Uterus (tissue), 2 donors: ENCODE results near the gene ZNF497.

ENCODE experiments used
- POLR2A ChIP-seq, 2 donors: fragments of 450-650 bp; IDR thresholded peaks; one replicate each; pipeline ENCODE4 v1.6.1; 2016; ENCODE audit warnings: antibody characterized with exemption in 2 of 2, mild to moderate bottlenecking in 1 of 2, moderate library complexity in 1 of 2
- TF ChIP-seq, protein P1 (sequence below), 4 experiments: fragments of 200-600 bp in 2 of 4; fragments of 450-650 bp in 2 of 4; sonication (generic) in 2 of 4; IDR thresholded peaks; one replicate each; pipeline ENCODE4 v1.5.1; 2016 to 2019; ENCODE audit warnings: antibody characterized with exemption in 4 of 4, mild to moderate bottlenecking in 2 of 4, moderate library complexity in 1 of 4

DNA sequence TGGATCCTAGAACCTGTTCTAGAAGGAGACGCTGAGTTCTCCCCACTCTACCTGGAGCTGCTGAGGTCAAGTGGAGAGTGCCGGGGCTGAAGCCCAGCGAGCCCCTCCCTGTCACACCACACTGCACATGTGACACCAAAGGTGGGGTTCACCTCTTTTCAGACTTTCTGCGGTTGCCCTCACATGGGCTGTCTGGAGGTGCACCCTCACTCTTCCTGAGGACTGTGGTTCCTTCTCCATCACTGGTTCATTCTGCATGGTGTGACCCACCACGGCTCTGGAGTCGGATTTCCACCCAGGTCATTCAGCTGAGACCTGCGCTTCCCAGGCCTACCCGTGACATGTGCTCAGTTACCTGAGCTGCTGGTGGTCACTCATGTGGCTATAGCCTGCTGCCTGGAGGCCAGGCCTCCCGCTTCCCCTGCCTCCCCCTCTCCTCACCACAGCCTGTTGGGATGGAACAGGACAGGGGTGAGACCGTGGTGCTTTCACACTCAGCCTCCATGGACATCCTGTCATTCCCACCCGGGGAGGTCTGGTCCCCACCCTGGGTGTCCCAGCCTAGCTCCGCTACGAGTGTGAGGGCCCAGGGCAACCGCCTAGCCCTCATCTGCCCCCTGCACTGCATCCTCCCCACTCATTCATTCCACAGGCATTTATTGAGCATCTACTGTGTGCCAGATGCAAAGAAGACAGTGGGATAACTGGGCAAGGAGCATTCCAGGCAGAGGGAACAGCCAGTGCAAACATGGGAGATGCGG, 8.7 kb downstream of the ZNF497 start:
- TF ChIP-seq, protein P1, sequence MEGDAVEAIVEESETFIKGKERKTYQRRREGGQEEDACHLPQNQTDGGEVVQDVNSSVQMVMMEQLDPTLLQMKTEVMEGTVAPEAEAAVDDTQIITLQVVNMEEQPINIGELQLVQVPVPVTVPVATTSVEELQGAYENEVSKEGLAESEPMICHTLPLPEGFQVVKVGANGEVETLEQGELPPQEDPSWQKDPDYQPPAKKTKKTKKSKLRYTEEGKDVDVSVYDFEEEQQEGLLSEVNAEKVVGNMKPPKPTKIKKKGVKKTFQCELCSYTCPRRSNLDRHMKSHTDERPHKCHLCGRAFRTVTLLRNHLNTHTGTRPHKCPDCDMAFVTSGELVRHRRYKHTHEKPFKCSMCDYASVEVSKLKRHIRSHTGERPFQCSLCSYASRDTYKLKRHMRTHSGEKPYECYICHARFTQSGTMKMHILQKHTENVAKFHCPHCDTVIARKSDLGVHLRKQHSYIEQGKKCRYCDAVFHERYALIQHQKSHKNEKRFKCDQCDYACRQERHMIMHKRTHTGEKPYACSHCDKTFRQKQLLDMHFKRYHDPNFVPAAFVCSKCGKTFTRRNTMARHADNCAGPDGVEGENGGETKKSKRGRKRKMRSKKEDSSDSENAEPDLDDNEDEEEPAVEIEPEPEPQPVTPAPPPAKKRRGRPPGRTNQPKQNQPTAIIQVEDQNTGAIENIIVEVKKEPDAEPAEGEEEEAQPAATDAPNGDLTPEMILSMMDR (IDR thresholded peaks at IDR 0.05) = no peak
- TF ChIP-seq POLR2A (IDR thresholded peaks at IDR 0.05) = no peak
